Heart left ventricle (tissue), 16 donors: ENCODE results near the gene MRPL17. TPM values are rescaled to one million over a fixed set of nuclear protein-coding genes. Genes with fewer than 3 reads are reported as not detected.

Source experiments
- ATAC-seq, 4 donors: fragments of 200-7000 bp; cut with Tn5 transposase; one replicate each; pipeline ENCODE4 v1.9.1; 2020 to 2022; ENCODE audit warnings: moderate library complexity in 4 of 4, mild to moderate bottlenecking in 3 of 4, moderate number of reproducible peaks in 1 of 4
- DNase-seq, 5 donors: peaks; one replicate each; pipeline ENCODE4 v3.0.0-alpha.2; 2020
- H3K27ac ChIP-seq, 12 donors: fragments of 200-600 bp; sonication (generic) in 4 of 12; one replicate each; pipeline versions ENCODE4 v1.5.0 to v1.8.0; 2016 to 2022; ENCODE audit warnings: mild to moderate bottlenecking in 2 of 12
- H3K27me3 ChIP-seq, 9 donors: fragments of 200-600 bp; sonication (generic) in 2 of 9; one replicate each; pipeline versions ENCODE4 v1.5.1 to v1.8.0; 2016 to 2022; ENCODE audit warnings: mild to moderate bottlenecking in 3 of 9
- H3K36me3 ChIP-seq, 9 donors: fragments of 200-600 bp; sonication (generic) in 2 of 9; one replicate each; pipeline versions ENCODE4 v1.5.0 to v1.8.0; 2018 to 2022; ENCODE audit warnings: mild to moderate bottlenecking in 2 of 9
- H3K4me1 ChIP-seq, 12 donors: fragments of 200-600 bp; sonication (generic) in 4 of 12; one replicate each; pipeline versions ENCODE4 v1.5.0 to v1.8.0; 2016 to 2022; ENCODE audit warnings: mild to moderate bottlenecking in 3 of 12
- H3K4me3 ChIP-seq, 12 donors: fragments of 200-600 bp; sonication (generic) in 4 of 12; one replicate each; pipeline versions ENCODE4 v1.5.0 to v1.8.0; 2017 to 2022; ENCODE audit warnings: mild to moderate bottlenecking in 9 of 12, moderate library complexity in 4 of 12
- H3K9me3 ChIP-seq, 12 donors: fragments of 200-600 bp; sonication (generic) in 4 of 12; one replicate each; pipeline versions ENCODE4 v1.5.0 to v1.8.0; 2016 to 2022; ENCODE audit warnings: mild to moderate bottlenecking in 1 of 12
- CTCF ChIP-seq, 12 donors: fragments of 200-600 bp; sonication (generic) in 4 of 12; IDR thresholded peaks; one replicate each; pipeline versions ENCODE4 v1.5.0 to v1.8.0; 2018 to 2022; ENCODE audit warnings: antibody characterized with exemption in 12 of 12, mild to moderate bottlenecking in 5 of 12
- POLR2A ChIP-seq, 2 donors: fragments of 450-650 bp; IDR thresholded peaks; one replicate each; pipeline ENCODE4 v1.6.1; 2017; ENCODE audit warnings: antibody characterized with exemption in 2 of 2, mild to moderate bottlenecking in 2 of 2, moderate library complexity in 2 of 2
- WGBS, 4 donors: extraction: QIAGEN DNeasy Blood & Tissue Kit in 2 of 4; methylation state at CpG; one replicate each; pipeline versions ENCODE4 v1.1.5 to v1.1.7; 2013 to 2018; 5-methylcytosine and 5-hydroxymethylcytosine counted together
- intact Hi-C, 10 donors: fragments of 100-400 bp; cut with DNase I; formaldehyde crosslinking; loops; one replicate each; pipeline versions ENCODE4 v1.11.1 to v1.14.2; 2022
- polyA plus RNA-seq, 2 donors: library from polyadenylated mRNA; stranded (reverse); fragments of 200-250 nt; gene quantifications; one replicate each; pipeline ENCODE4 v1.2.3, GENCODE V29; 2013
- total RNA-seq, 9 donors: library from RNA; depleted of rRNA in 2 of 9; stranded (reverse); fragments of >200 nt in 2 of 9; fragmentation: NEBNext Ultra II Directional in 3 of 9; extraction: Animal tissue kit (Norgen Biotek cat#: 25700) in 3 of 9; gene quantifications; one replicate each; pipeline versions ENCODE4 v1.1.0 to v1.2.4, GENCODE V29; 2016 to 2023
- donor health status: ischemic (EF 13 %, LVEDD 7.1; RV severe dilation, severe dysfunction).
- donor health status: healthy with polysubstance abuse.
- donor health status: DM: no; HTN: yes; CAD: no.
- donor health status: DM: no; HTN: no; CAD: no.
- donor health status: ischemic (EF 25% LVEDD 6.9; RV normal size, moderate dysfunction).
- donor health status: ischemic (EF 25% LVEDD 5.7; RV mildly dilated, moderate dysfunction).
- donor health status: healthy.
- donor health status: DM: yes; HTN: yes; CAD: no.
- donor health status: ischemic (EF 35%, LVEDD 5.7; RV mildly dilated, moderate dysfunction).
- donor health status: nonischemic (EF 11% LVEDD 7.7; RV severe dilation, severe dysfunction).
- donor health status: DM: yes; HTN: yes; CAD: no.
- donor health status: PGD.
- donor health status: ischemic (EF 29% LVEDD 5.4; RV normal size, mild dysfunction).
- donor health status: nonischemic (EF 23%, LVEDD 6.1; RV moderate dilation, normal function).

MRPL17 gene
- total and polyA plus RNA-seq, 11 donors: 31.0 to 70.9 (median 53.5) TPM

GRCh38 chr11:6695377-6695776 is 12.2 kb upstream of the MRPL17 start:
- Histone ChIP-seq H3K27ac (peak overlapping the region; percentile 68 to 91 (median 82)), H3K4me3 (no peak overlapping the region), H3K36me3 (no peaks in the 10 kb centered on the region), H3K4me1 (peaks cover 6 to 43% (median 27%) of the 10 kb centered on the region in 12 donors), H3K27me3 (no peaks in the 10 kb centered on the region), H3K9me3 (no peaks in the 10 kb centered on the region)
- intact Hi-C loops: no loop called here
- WGBS, 4 donors: 26 to 37% (median 32%) methylated on average over 1 of the region's 1 CpG
- ATAC-seq (peak; percentile 91 to 95 (median 92)), DNase-seq (peak in 1 of 5 donors; percentile 59)
- no peak for TF ChIP-seq CTCF (IDR thresholded peaks at IDR 0.05)
- TF ChIP-seq POLR2A (IDR thresholded peaks at IDR 0.05): no peak

DNA sequence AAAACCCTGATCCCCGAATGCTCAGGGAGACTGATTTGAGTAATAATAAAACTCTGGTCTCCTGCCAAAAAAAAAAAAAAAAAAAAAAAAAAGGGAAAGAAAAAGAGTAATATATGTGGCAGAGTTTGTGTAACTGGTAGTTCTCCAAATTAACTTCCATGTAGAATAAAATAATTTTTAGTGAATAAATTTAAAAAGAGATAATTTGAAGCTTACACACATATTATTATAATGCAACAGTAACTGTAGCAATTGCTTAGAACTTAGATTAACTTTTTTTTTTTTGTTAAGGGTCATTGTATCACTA is 11.0 kb upstream of the MRPL17 start:
- no peak for TF ChIP-seq POLR2A (IDR thresholded peaks at IDR 0.05)
- TF ChIP-seq CTCF (IDR thresholded peaks at IDR 0.05): no peak
- ATAC-seq (no peak), DNase-seq (no peak)
- intact Hi-C loops: no loop called here
- Histone ChIP-seq H3K4me1 (peaks cover 6 to 43% (median 27%) of the 10 kb centered on the region in 12 donors), H3K9me3 (no peaks in the 10 kb centered on the region), H3K27me3 (no peaks in the 10 kb centered on the region), H3K27ac (peak overlapping the region; percentile 35 to 91 (median 80)), H3K36me3 (no peaks in the 10 kb centered on the region), H3K4me3 (no peak overlapping the region)
- WGBS, 4 donors: 20 to 37% (median 25%) methylated on average over 1 of the region's 1 CpG

- peak in 3 of 4 donors; percentile 64 to 86 (median 66) for ATAC-seq
- WGBS, 4 donors: 88 to 98% (median 96%) methylated on average over 1 of the region's 1 CpG
These were observed 10.4 kb upstream of the MRPL17 start for GRCh38 chr11:6693342-6694228.

More at GRCh38 chr11:6693342-6694228, 10.4 kb upstream of the MRPL17 start:
- peak overlapping the region in 11 of 12 donors; percentile 45 to 91 (median 72) for H3K27ac ChIP-seq
- H3K36me3 ChIP-seq: no peaks in the 10 kb centered on the region
- H3K4me1 ChIP-seq: peaks cover 6 to 43% (median 27%) of the 10 kb centered on the region in 12 donors
- H3K4me3 ChIP-seq: no peak overlapping the region
- DNase-seq: peak in 4 of 5 donors; percentile 33 to 53 (median 36)
- intact Hi-C loops: no loop called here
- TF ChIP-seq CTCF (IDR thresholded peaks at IDR 0.05): no peak
- TF ChIP-seq POLR2A (IDR thresholded peaks at IDR 0.05): peak in 1 of 2 donors; percentile 30
- no peaks in the 10 kb centered on the region for H3K9me3 ChIP-seq
- no peaks in the 10 kb centered on the region for H3K27me3 ChIP-seq
